WTC11 (cell line): Measurements from ENCODE around the gene IL10RA.

Source experiments
- ELF4 ChIP-seq: sonication (generic); formaldehyde crosslinking; IDR thresholded peaks from 2 replicates; pipeline ENCODE4 v1.8.1; 2022; ENCODE audit warnings: low read depth, mild to moderate bottlenecking, moderate library complexity, missing genetic modification reagents
- ETV6 ChIP-seq: sonication (generic); formaldehyde crosslinking; IDR thresholded peaks from 2 replicates; pipeline ENCODE4 v1.8.1; 2022; ENCODE audit warnings: mild to moderate bottlenecking, missing genetic modification reagents
- JUN ChIP-seq: sonication (generic); formaldehyde crosslinking; IDR thresholded peaks from 2 replicates; pipeline ENCODE4 v1.8.0; 2023; ENCODE audit warnings: mild to moderate bottlenecking, missing genetic modification reagents
- RELA ChIP-seq: sonication (generic); formaldehyde crosslinking; IDR thresholded peaks from 2 replicates; pipeline ENCODE4 v1.8.1; 2022; ENCODE audit warnings: missing genetic modification reagents, mild to moderate bottlenecking, borderline replicate concordance
- TF ChIP-seq, protein P1 (sequence below): sonication (generic); formaldehyde crosslinking; IDR thresholded peaks from 2 replicates; pipeline ENCODE4 v1.8.1; 2022; ENCODE audit warnings: low read depth, missing genetic modification reagents, borderline replicate concordance
- TF ChIP-seq, protein P2 (sequence below): sonication (generic); formaldehyde crosslinking; IDR thresholded peaks from 2 replicates; pipeline ENCODE4 v1.8.0; 2022; ENCODE audit warnings: mild to moderate bottlenecking, missing genetic modification reagents
- TF ChIP-seq, protein P3 (sequence below): fragments of 200-600 bp; IDR thresholded peaks from 2 replicates; pipeline ENCODE4 v1.8.0; 2022; ENCODE audit warnings: antibody characterized with exemption
- TF ChIP-seq, protein P4 (sequence below): fragments of 250-450 bp; sonication (Bioruptor Pico); conservative IDR thresholded peaks from 2 replicates; pipeline ENCODE4 v1.9.0; 2021; ENCODE audit warnings: mild to moderate bottlenecking
- TF ChIP-seq, protein P5 (sequence below): sonication (generic); formaldehyde crosslinking; IDR thresholded peaks from 2 replicates; pipeline ENCODE4 v1.8.0; 2022; ENCODE audit warnings: mild to moderate bottlenecking, missing genetic modification reagents

DNA sequence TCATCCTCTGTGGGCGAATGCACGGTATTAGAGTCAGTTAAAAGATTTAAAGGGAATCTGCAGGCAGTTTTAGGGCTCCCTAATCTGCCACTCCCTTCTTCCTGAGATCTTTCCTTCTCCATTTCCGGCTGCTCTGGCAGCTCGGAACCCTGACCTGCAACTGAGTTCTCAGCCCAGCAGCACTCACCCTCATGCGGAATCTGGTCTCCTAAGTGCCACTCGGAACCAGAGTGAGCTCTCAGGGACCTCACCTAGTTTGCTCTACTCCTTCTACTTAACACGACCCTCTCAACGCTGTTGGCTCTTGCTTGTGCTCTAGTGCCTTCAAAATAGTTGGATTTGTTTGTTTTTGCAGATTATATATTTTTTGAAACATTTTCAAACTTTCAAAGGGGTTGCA is 19.3 kb upstream of the IL10RA start:
- TF ChIP-seq, protein P1, sequence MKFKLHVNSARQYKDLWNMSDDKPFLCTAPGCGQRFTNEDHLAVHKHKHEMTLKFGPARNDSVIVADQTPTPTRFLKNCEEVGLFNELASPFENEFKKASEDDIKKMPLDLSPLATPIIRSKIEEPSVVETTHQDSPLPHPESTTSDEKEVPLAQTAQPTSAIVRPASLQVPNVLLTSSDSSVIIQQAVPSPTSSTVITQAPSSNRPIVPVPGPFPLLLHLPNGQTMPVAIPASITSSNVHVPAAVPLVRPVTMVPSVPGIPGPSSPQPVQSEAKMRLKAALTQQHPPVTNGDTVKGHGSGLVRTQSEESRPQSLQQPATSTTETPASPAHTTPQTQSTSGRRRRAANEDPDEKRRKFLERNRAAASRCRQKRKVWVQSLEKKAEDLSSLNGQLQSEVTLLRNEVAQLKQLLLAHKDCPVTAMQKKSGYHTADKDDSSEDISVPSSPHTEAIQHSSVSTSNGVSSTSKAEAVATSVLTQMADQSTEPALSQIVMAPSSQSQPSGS, result no peak
- TF ChIP-seq, protein P2, sequence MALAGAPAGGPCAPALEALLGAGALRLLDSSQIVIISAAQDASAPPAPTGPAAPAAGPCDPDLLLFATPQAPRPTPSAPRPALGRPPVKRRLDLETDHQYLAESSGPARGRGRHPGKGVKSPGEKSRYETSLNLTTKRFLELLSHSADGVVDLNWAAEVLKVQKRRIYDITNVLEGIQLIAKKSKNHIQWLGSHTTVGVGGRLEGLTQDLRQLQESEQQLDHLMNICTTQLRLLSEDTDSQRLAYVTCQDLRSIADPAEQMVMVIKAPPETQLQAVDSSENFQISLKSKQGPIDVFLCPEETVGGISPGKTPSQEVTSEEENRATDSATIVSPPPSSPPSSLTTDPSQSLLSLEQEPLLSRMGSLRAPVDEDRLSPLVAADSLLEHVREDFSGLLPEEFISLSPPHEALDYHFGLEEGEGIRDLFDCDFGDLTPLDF (CRISPR knock-in tag), result no peak
- TF ChIP-seq ETV6 (CRISPR knock-in tag), result no peak
- TF ChIP-seq, protein P3, sequence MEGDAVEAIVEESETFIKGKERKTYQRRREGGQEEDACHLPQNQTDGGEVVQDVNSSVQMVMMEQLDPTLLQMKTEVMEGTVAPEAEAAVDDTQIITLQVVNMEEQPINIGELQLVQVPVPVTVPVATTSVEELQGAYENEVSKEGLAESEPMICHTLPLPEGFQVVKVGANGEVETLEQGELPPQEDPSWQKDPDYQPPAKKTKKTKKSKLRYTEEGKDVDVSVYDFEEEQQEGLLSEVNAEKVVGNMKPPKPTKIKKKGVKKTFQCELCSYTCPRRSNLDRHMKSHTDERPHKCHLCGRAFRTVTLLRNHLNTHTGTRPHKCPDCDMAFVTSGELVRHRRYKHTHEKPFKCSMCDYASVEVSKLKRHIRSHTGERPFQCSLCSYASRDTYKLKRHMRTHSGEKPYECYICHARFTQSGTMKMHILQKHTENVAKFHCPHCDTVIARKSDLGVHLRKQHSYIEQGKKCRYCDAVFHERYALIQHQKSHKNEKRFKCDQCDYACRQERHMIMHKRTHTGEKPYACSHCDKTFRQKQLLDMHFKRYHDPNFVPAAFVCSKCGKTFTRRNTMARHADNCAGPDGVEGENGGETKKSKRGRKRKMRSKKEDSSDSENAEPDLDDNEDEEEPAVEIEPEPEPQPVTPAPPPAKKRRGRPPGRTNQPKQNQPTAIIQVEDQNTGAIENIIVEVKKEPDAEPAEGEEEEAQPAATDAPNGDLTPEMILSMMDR, result no peak
- TF ChIP-seq, protein P4, sequence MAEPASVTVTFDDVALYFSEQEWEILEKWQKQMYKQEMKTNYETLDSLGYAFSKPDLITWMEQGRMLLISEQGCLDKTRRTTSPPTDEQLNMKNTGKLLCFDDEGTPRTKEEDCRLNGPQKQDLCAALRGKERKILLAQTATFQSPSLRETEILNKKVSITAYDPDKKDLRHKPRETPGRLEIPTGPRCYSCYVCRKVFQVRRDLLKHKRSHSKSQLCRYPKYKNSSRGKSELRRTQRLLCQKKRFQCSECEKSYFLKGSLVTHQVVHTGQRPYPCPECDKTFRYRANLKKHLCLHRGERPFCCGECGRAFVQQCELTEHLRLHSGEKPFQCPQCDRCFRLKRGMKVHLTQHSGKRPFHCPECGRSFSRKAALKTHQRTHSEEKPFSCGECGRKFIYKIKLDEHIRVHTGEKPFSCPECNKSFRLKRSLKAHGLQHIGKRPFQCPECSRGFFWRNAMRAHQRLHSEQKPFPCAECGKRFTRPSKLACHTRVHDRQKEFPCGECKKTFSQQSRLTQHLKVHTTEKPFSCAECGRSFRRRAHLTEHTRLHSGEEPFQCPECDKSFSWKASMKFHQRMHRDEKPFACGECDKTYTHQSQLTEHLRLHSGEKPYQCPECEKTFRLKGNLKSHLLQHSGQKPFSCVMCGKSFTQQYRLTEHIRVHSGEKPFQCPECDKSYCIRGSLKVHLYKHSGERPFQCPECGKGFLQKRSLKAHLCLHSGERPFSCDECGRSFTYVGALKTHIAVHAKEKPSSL (CRISPR knock-in tag), result no peak
- no peak for TF ChIP-seq RELA (CRISPR knock-in tag)
- TF ChIP-seq, protein P5, sequence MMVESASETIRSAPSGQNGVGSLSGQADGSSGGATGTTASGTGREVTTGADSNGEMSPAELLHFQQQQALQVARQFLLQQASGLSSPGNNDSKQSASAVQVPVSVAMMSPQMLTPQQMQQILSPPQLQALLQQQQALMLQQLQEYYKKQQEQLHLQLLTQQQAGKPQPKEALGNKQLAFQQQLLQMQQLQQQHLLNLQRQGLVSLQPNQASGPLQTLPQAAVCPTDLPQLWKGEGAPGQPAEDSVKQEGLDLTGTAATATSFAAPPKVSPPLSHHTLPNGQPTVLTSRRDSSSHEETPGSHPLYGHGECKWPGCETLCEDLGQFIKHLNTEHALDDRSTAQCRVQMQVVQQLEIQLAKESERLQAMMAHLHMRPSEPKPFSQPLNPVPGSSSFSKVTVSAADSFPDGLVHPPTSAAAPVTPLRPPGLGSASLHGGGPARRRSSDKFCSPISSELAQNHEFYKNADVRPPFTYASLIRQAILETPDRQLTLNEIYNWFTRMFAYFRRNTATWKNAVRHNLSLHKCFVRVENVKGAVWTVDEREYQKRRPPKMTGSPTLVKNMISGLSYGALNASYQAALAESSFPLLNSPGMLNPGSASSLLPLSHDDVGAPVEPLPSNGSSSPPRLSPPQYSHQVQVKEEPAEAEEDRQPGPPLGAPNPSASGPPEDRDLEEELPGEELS (CRISPR knock-in tag), result no peak
- TF ChIP-seq JUN, result no peak
- no peak for TF ChIP-seq ELF4
